Activated CD8-positive, alpha-beta memory T cell treated with anti-CD3 and anti-CD28 coated beads, Interleukin-2, amount 50 U/mL, for 1 hour (primary cell): ENCODE data around the gene SCN4A.

Experiments used
- DNase-seq: peaks from one replicate; pipeline ENCODE4 v3.0.0-alpha.2; 2020; ENCODE audit errors: extremely low read depth

Gene SCN4A

DNA sequence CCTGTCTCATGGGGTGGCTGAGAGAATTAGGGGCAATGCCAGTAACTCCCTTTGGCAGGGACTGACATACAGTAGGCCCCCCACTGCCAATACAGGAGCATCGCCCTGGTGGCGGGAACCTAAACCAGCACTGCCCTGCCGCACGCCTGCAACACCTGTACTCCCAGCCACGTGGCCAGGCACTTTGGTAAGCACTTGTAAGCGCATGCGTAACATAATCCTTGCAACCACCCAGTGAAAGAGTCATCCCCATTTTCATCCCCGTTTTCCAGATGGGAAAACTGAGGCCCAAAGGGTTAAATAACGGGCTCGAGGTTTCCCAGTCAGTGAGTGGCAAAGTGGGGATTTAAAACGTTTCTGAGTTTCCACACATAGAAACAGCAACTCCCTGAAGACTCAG is 17.5 kb downstream of the SCN4A start:
- DNase-seq, result no peak

DNA sequence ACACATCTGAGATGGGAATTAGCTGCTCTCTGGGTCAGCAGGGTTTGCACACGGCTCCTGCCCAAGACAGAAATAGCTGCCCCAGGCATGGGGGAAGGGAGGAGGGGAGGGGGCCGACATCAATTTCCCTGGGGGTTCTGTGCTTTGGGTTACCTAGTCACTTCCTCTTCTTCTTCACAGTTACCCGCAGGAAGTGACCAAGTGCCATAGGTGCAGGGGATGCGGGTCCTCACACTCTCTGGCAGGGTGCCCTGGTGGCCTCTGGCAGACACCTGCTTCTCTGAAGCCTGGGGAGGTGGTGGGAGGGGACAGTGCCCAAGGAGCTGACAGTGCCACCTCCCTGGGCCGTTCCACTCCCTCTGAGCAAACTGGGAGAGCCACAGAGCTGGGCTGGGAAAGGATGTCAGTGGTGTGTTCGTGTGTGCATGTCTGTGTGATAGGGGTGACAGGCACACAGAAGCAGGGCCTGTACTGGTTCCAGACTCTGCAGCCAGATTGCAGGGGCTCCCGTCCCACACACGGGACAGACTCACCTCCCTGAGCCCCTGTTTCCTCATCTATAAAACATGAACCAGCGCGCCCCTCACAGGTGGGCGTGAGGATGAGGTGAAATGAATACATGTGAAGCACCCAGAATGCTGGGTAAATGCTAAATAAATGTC is 18.2 kb downstream of the SCN4A start:
- no peak for DNase-seq

DNA sequence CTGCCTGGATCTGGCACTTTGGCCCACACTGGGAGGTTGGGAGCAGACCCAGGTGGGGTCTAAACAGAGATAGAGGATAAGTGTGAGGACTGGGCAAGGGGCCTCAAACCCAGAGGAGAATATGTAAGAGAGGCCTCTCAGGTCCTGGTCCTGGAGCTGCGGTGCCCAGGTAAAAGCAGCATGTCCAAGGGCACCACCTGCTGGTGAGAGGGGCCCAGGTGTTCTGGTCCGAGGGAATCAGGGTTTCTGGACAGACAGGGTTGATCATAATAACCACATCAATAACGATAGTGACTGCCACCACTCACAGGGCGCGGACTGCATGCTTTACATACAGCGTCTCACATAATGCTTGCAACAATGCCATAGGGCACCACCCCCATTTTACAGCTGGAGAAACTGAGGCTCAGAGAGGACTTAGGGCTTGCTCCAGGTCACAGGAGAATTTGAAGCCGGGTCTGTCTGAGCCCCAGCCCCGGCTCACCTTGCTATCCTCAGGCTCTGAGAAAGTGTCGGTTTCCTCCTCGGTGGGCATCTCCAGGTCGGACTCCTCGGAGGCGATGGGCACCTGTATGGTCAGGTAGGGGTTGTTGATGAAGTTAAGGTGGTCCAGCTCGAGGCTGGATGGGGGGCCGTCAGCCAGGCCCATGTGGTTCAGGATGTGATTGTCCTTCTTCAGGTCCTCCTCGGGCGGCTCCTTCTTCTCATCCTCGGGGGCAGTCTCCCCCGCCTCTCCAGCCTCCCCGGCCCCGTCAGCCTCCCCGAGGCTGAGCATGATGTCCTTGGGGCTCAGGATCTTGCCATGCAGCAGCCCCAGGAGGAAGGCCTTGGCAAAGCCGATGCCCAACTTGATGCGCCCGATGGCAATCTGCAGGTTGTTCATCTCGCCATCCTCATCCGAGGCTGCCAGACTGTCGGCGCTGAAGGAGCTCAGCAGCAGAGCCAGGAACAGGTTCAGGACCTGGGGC is 21.5 kb downstream of the SCN4A start:
- DNase-seq, result no peak

DNA sequence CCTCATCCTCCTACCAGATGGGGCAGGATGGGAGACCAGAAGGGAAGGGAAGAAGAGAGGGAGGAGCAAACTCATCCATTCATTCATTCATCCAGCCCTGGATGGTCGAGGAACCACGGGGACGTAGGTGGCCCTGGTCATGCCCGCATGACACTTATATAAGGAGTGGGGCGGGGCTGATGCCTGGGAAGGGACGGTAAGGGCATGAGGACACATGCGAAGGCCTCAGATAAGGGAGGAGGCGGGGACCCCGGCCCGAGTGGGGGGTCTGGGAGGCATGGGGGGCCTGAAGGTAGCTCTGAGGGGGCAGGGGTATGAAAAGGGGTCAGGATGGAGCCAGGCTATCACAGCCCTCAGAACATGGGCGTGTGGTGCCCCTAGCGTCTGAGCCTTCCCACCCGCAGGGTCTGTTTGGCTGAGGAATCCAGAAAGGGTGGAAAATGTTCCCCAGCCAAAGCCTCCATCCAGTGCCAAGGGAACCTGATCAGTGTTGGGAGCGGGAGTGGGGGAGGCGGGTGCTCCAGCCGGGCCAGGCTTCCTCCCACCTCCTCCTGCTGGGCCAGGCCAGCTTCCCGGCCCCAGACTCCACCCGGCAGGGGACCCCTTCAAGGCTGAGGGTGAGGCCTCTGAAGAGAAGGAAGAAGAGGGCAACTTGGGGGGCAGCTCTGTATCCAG is 23.0 kb downstream of the SCN4A start:
- no peak for DNase-seq

DNA sequence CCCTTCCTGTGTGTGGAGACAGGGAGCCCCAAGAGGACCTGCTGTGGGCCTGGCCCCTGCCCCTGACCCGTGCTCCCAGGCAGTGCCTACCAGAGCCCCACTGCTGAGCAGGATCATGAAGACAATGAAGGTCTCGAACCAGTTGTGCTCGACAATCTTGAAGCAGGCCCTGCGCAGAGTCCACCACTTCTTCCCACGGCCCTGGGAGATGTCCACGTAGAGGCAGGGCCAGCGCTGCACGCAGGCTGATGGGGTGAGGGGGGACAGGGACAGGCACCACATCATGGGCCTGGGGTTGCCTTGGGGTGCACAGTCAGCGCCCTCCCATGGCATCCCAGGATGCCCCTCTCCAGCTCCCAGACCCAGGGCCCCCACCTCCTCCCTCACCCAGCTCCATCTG is 24.2 kb downstream of the SCN4A start:
- no peak for DNase-seq

DNA sequence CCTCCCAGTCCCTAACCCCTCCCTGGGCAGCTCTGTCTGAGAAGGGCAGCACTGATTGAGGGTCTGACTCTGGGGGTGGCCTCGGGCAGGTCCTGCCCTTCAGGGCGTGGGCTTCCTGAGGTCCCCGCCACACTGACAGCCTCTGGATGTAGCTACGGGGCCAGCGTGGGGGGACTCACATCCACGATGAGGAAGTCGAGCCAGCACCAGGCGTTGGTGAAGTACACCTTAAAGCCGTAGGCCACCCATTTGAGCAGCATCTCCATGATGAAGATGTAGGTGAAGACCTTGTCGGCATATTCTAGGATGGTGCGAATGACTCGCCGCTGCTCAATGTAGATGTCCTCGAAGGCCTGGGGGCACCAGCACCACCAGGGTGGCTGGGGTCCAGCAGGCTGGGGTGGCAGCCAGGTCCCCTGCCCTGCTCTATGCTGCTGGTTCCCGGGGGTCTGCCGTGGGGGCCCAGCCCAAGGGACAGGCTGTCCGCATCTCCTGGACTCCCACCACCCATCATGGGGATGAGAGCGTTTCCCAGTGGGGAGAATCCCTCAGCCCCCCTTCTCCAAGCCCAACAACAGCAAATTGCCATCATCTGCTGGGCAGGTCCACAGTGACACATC is 24.9 kb downstream of the SCN4A start:
- DNase-seq, result no peak

DNA sequence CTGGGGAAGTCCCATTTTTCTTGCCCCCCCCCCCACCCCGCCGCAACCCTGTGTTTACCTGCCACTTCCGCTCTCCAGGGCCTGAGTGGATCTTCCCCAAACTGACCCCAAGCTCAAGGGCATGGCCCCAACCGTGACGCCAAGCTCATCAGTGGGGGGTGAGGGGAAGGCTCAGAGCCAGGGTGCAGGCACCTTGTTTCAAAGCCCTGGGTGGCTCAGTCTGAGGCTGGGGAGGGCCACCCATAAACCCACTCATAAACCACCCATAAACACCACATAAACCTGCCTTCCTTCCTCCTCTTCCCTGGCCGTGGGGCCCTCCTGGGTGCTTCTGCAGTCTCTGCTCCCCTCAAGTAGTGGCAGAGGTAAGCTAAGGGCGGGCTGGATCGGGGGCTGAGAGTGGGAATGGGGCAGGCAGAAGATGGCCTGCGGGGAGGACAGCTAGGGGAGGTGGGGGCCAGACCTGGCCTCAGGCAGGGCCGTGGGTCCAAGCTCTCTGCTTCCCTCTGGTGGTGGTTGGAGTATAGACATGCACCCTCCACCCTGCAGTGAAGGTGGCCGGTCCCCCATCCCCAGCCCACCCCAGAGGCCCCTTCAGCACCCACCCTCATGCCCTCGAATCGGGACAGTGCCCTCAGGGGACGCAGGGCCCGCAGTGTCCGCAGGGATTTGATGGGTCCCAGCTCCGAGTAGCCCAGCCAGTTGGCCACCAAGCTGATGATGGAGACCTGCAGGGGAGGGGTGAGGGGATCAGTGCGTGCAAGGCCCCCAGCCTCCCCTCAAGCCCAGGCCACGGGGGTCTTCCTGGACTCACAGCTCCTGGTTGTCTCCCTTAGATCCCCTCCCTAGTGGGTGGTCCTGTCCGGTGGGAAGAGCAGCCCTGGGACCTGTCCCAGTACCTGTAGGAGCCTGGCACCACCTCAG is 26.0 kb downstream of the SCN4A start:
- no peak for DNase-seq

DNA sequence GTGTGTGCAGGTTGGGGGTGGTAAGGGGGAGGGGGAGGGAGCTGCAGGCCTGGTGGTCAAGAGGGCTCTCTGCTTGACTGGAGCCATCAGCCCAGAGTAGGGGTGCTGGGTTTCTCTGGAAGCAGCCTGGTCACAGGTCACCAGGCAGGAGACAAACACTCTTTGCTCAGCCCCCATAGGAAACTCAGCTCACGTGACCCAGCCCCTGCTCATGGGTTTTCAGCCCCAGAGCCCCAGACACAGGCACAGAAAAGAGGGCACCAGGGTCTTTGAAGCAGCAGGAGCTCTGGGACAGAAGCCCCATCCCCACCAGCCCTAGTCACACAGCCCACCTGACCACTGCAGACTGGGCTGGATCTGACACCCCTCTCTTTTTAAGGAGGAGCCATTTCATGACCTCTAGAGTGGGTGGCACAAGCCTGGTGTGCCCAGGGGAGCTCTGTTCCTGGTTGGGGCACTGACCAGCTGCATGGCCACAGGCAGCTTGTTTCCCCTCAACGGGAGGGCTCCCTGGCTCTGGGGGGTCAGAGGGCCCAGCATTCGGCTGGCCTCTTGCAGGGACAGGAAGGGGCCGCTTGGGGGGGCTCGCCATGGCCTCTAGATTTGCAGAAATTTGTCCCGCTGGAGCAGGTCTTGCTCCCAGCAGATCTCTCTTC is 26.8 kb downstream of the SCN4A start:
- no peak for DNase-seq

DNA sequence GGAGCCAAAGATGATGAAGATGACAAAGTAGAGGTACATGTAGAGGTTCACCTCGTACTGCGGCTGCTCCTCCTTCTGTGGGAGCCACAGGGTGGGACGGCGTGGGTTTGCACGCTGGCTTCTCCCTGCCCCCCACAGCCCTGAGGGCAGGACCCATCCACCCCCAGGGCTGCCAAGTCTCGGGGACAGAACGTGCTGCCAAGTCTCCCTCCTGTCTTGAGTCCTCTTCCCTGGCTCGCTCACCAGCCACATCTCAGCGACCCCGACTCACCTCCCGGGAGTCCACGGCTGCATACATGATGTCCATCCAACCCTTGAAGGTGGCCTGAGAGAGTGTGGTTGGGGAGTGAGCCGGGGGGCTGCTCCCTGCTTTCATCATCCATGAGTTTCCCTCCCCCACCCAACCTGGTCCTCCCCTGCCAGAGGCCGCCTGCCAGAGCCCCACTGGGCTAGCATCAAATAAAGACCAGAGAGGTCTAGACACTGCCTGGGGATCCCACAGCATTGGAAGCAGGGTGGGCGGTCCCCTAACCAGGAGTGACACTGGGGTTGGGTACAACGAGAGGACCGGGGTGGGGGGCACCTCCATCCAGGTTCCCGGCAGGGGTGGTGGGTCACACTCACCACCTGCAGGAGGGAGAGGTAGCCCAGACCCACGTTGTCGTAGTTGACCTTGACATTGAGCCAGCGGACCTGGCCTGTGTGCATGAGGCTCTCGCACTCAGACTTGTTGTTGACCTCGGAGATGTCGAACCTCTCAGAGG is 27.8 kb downstream of the SCN4A start:
- DNase-seq, result no peak

DNA sequence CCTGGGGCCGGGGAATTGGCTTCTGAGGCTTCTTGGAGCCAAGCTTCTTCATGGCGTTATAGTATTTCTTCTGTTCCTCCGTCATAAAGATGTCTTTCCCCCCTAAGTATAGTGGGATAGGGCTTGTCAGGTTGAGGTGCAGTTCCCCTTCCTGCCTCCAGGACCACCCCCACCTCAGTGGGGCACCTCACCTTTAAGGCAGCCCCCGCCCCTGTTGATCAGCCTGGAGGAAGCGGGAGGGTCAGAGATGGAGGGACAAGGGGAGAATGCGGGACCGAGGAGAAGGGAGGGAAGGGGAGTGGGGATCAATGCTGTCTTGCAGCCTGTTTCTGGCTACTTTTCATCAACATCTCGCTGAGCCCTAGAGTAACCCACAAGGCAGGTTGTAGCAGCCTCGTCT is 29.0 kb downstream of the SCN4A start:
- DNase-seq, result no peak

DNA sequence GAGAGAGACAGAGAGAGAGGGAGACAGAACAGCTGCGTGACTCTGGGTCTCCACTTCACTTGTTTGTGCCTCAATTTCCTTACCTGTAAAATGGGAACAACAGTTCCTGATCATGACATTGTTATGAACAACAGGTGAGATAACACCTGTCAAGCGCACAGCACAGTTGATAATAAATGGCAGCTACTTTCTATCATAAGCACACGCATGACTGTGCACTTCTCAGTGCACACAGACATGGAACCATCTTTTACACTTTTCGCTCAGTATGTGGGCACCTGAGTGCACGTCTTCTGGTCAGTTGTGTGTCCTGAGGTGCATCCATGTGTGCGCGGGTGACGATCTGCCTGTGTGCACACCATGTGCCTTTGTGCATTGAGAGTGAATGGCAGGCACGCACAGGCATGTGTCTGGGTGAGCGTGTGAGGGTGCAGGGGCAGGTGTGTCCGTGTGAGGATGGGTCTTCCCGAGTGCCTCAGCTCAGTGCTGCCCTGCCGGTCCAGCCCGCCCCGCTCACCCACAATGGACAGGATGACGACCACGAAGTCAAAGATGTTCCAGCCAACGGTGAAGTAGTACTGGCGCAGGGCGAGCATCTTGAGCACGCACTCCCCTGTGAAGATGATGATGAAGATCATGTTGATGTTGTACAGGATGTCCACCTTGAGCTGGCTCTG is 30.3 kb downstream of the SCN4A start:
- DNase-seq, result no peak

DNA sequence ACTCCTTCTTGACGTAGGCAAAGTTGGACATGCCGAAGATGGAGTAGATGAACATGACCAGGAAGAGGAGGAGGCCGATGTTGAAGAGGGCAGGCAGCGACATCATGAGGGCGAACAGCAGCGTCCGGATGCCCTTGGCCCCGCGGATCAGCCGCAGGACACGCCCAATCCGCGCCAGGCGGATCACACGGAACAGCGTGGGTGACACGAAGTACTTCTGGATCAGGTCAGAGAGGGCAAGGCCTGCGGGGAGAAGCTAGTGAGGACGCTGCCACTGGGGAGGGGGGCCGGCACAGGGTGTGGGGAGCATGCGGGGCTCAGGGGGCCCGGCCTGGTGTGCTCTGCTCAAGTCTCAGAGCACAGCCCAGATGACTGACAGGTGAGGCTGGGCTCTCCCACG is 31.0 kb downstream of the SCN4A start:
- DNase-seq, result no peak

DNA sequence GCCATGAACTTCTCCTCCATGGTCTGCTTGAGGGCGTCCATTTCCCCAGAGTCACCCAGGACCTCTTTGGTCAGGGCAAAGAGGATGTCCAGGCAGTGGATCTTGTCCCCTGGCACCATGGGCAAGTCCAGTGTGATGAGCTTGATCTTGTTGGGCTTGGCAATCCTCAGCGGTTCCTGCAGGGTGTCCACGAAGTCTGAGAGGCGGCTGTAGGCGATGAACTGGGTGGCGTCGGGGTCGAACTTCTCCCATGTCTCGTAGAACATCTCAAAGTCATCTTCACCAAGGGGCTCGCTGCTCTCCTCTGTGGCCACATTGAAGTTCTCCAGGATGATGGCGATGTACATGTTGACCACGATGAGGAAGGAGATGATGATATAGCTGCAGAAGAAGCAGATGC is 31.6 kb downstream of the SCN4A start:
- DNase-seq, result no peak

DNA sequence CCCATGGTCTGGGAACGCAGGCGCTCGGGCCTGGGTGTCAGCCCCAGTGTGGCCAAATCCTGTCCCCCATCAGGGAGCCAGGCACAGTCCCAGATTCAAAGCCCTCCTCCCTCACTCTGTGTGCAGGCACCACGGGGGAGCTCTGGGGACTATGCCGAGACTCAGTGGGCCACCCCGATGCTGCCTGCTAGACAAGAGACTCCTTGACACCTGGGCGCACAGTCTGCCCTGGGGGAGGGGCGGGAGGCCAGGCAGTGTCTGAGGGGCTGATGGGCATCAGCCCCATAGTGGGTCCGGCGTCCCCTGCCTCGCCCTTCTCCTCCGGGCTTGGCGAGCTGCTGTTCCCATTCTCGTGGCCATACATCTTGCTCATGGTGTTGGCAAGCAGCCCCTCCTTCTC is 32.1 kb downstream of the SCN4A start:
- DNase-seq, result no peak

DNA sequence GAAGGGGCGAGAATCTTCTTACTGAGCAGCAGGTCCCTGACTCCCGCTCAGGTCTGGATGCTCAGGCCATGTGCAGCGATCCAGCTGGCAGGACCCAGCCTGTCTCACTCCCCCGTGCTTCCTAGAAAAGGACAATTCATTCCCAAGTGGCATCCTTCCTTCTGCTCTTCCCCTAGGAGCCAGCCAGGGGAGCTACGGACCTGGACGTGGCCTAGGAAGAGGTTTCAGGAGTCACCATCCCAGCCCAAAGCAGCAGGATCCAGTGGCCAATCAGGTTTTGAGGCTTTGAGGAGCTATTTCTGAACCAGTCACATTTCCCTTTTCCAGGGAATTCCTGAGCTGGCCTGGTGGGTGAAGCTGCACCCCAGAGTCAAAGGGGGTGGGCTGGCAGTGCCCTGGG is 32.8 kb downstream of the SCN4A start:
- DNase-seq, result no peak

DNA sequence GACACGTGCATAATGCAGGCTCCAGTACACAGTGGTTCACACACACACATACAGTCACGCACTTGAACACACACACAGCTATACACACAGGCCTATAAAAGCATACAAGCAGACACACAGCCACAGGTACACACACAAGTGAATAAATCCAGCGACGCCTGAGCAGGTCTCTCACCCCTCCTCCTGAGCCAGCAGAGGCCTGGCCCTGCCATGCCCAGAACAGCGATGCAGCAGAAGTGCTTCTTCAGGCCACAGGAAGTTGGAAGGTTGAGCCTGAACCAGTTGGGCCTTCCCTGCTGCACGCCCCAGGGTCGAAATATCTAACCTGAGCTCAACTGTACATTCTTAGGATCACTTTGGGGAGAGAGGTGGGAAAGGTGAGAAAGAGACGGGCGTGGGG is 33.3 kb downstream of the SCN4A start:
- DNase-seq, result no peak

DNA sequence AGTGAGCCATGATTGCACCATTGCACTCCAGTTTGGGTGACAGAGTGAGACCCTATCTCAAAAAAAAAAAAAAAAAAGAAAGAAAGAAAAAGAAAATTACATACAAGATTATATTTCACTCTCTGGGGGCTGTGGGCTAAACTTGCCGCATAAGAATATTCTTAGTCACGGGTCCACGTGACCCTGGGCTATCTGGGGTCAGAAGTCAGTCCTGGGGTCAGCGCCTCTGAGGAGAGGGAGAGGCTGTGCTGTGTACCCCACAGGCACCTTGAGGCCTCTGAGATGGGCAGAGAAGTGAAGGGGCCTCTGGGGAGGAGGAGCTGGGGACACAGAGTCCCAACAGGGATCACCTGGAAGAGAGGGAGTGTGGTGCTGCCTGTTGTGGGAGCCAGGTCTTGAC is 34.8 kb downstream of the SCN4A start:
- no peak for DNase-seq

DNA sequence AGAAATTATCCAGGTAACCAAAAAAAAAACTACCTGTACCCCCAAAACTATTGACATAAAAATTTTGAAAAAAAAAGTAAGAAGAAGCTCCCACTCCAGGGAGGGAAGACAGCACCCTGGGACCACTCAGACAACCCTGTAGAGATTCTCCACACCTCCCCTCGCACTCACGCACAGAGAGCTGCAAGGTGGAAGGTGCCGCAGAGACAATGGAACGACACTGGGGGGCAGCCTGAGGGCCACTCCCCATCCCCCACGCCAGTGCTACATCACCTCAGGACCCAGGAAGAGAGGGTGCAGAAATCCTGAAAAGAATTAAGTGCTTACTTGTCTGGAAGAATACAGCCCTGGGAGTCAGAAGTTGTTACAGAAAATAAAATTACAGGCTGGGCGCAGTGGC is 35.4 kb downstream of the SCN4A start:
- no peak for DNase-seq
